Measurements from ENCODE around the gene TRIM67.

The TRIM67 gene

DNA sequence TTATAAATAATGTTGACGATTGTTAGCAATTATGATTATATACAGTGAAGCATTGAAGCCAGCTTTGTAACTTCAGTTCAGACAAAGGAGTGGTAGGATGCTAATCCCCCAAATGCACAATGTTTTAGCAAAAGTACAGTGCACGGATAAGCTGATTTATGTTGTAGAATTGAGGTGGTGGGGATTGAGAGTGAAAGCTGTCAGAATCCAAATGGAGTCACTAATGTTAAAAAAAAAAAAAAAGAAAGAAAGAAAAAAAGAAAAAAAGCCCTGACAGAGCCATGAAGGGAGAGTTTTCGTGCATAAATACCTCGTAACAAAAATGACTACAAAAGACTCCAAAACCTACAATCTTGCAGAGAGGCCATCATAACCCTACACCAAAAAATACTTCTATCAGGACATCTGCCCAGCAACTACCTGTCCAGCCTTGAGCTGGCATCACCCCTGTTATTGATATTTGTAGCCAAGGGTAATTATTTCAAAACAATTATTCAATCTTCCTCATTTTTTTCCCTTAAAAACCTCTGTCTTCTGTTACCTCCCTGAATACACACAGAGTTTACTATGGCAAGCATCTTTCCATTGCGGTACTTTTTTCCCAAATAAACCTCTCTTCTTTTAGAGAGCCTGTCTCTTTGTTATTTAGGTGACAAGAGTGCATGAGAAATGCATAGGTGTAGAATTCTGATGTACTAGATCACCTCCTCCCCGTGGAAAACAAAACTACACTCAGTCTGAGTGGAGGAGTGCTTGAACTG, 2.5 kb upstream of the TRIM67 start:
- DNase-seq = no peak

DNA sequence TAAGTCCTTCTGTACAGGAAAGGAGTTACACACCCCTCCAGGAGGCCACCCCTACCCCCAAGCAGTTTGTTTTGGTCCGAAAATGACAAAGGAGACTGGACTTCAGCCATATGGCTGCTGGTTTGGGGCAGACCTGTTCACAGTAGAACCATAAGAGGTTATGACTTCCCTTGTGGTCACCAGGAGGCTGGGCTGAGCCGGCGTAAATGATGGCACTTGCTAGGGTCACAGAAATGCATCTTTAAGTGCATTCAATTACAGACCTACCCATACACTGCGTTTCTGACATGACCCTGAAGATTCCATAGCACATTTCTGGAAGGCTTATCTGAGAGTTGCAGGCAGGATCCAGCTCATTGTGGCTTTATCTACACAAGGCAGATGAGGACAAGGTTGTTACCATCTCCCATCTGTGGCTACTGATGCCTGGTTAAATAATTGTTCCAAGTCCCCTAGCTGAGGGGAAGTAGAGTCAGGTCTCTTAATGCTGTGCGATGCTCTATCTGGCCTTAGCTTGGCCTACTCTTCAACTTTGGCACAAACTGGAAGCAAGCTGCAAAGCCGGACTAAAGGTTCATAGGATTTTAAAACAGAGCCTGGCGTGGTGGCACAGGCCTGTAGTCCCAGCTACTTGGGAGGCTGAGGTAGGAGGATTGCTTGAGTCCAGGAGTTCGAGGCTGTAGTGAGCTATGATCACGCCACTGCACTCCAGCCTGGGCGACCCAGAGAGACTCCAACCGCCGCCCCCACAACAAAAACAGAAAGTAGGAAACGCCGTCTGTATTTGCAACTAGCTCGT, 1.7 kb upstream of the TRIM67 start:
- DNase-seq = no peak

DNA sequence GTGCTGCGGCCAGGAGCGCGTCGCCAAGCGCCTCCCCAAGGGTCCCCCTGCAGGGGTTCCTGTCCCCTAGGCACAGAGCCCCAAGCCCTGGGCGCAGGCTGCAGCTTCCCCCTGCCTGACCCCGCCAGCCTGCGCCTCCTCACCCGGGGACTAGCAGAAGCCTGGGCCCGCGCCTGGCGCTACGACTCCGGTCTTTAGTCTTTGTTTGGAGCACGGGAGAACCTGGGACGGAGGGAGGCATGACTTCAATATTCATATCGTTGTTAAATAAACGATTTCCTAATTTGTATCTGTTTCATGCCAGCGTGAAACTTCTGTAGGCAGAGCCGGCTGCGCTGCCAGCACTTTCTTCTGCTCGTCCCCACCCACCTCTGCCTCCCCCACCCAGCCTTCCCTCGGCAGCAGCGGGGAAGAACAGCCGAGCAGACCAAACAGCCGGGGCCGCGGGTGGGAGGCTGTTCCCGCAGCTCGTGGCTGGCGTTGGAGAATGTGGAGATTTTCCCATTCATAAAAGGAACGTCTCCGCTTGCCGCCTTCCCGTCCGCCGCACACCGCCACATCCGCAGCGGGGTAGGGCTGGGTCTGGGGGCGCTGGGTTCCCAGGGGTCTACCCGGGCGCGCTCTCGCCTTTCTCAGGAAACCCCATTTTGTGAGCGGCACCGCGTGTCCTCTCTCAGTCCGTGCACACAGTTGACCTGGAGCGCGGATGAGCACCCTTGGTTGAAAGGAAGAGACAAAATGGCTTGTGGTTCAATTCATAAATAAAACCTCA, 777 bp upstream of the TRIM67 start:
- DNase-seq = no peak

DNA sequence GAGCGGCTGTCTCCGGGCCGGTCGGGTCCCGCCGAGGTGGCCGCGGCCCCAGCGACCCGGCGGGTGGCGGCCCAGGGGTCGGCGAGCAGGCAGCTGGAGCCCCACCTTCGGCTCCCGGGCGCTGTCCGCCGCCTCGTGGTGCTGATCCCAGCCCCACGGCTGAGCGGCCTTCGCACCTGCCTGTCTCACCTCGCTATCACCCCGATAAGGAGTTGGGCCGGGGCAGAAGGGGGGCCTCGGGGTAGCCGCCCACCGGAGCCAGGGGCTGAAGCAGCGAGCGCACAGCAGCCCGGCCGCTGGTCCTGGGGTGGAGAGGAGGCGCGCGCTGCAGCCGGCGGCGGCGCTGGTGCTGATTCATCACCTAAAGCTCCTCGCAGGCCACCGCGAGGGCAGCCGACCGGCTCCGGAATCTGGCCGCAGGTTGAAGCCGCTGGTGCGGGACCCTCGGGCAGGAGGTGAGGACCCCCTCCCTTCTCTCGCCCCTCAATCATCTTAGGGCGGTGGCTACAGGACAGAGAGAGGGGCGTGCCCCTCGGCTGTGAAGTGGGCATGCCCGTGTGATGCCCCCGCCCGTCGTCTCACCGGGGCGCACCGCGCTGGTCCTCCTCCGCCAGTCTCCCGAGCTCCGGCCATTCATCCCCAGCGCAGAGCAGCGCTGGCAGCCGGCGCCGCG, 575 bp downstream of the TRIM67 start:
- DNase-seq = no peak

DNA sequence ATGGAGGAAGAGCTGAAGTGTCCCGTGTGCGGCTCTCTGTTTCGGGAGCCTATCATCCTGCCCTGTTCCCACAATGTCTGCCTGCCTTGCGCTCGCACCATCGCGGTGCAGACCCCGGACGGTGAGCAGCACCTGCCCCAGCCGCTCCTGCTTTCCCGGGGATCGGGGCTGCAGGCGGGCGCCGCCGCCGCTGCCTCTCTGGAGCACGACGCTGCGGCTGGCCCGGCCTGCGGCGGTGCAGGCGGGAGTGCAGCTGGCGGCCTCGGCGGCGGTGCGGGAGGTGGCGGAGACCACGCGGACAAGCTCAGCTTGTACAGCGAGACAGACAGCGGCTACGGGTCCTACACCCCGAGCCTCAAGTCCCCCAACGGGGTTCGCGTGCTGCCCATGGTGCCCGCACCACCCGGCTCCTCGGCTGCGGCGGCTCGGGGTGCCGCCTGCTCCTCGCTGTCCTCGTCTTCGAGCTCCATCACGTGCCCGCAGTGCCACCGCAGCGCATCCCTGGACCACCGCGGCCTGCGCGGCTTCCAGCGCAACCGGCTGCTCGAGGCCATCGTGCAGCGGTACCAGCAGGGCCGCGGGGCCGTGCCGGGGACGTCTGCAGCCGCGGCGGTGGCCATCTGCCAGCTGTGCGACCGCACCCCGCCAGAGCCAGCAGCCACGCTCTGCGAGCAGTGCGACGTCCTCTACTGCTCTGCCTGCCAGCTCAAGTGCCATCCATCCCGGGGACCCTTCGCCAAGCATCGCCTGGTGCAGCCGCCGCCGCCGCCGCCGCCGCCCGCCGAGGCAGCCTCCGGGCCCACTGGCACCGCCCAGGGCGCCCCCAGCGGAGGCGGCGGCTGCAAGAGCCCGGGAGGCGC, 1.3 kb downstream of the TRIM67 start:
- no peak for DNase-seq

DNA sequence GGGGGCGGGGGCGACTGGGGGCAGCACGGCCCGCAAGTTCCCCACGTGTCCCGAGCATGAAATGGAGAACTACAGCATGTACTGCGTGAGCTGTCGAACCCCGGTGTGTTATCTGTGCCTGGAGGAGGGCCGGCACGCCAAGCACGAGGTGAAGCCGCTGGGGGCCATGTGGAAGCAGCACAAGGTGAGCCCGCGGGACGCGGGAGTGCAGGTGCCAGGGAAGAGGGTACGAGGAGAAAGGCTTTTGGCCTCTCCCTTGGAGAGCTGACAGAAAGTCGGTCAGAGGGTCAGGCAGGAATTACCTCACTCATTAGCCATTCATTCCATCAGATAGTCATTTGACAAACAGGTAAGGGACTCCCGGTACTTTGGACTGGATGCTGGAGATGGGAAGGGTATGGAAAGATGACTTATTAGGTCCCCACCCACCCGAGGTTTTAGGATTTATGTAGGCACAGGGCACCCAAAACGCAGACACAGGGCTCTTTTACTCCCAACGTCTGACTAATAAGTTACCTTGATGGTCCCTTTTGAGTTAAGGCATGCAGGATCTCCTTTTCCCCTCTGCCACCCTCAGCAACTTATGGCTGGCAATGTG, 2.1 kb downstream of the TRIM67 start:
- no peak for DNase-seq

DNA sequence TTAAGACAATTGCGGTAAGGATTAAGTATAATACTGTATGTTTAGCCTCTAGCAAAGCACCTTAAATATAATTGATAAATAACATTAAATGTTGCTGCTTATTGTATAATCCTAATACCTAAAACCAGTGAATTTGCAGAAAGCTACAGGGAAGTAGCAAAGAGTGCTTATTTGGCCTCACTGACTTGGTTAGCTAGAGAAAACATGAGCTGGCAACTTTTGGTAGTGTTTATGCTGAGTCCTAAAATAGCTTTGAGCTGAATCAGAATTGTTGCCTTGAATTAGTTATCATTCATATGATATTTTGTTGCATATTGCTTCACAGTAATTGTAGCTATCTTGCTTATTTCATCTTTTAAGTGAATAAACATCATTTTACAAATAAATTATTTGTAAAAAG, 3.5 kb downstream of the TRIM67 start:
- no peak for DNase-seq

DNA sequence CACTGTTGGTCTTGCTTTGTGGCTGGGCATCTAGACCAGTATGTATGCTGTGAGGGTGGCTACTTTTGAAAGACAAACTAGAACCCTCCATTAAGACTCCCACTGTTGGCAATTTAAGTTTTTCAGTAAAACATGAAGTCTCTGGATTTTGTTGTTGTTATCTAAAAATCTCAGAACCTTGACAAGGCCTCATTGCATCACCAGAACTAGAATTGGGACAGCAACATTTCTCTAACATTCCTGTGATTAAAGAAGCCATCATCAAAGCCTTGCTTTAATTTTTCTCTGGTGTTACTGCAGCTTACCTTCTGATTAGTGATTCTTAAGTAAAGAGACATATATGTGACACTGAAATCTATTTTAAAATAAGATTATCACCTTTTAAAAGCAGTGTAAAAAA, 4.5 kb downstream of the TRIM67 start:
- DNase-seq = no peak

DNA sequence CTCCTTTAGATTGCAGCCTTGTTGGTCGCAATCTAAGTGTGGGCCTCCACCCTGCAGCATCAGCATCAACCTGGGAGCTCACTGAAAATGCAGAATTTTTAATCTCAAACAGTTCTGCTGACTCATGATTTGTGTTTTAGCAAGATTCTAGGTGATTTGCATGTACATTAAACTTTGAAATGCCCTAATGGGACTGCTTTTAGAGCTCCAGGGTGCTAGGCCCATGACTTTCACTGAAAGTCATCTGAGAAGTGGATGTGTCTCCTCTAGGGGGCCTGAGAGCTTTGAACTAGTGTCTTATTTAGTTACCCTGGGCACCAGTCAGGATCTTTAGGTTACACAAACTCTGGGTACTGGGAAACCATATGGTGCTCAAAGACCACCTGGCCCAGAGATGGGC, 9.0 kb downstream of the TRIM67 start:
- DNase-seq = no peak

DNA sequence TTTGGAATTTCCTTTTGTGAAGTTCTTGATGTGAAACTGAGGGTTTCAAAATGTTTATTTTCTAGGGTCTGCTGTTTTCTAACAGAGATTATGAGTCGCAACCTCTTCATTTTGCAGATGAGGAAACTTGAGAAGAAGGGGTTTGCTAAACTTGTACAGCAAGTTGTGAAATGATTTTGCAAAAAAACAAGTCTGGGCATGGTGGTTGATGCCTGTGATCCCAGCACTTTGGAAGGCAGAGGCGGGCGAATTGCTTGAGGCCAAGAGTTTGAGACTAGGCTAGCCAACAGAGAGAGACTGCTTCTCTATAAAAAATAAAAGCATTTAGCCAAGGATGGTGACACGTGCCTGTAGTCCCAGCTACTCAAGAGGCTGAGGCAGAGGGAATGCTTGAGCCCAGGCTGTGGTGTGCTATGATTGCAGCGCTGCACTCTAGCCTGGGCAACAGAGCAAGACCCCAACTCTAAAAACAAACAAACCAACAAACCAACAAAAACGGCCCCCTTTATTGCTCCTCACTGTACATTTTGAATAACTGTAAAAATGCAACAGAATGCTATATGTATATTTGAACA, 9.9 kb downstream of the TRIM67 start:
- DNase-seq = no peak

DNA sequence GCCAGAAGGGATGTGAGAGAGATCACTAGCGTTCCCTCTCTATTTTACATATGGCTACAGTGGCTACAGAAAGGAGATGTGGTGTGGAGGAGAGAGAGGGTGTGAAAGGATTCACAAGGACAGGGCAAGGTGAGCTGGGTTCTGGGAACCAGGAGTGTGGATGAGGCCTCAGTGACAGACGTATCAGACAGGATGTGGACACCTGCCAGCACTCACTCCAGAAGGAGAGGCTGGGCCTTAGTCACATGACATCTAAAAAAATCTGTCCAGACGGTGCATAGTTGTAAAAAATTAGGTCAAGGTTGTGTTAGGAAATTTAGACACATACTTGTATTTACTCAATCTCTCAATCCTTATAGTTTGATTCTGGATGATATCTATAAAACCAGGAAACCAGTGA, 10.6 kb downstream of the TRIM67 start:
- DNase-seq = no peak

DNA sequence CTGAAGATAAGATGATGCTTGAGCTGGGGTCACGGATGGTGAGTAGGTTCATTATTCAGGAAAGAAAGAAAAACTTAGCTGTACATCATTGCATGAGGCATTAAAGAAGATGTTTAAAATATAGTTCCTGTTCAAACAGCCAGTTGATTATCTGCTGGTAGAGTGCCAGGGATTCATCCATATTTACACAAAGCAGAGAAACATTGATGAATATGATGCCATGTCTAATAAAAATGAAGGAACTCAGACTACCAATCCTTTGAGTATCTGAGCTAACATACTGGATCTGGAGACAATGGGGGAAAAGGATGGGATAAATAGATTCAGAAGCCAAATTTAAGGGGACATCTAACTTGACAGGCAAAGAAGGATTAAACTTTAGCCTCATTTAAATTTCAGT, 14.6 kb downstream of the TRIM67 start:
- no peak for DNase-seq

DNA sequence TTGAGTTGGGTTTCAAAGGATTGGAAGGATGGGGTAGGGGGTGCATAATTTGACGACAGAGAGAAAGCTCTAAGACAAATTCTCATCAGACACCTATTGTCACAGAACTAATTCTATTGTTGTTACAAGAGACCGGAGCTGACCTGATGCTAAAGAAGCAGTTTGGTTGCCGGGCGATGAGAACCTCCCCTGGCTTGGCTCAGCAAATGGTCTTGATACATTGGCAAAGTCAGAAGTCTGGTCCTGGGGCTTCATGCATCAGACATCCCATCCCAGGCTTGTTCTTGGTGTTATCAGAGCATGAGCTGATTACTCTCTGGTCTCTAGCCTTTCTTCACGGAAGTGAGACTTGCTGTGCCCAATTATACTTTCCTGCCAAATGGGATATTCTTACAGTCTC, 15.4 kb downstream of the TRIM67 start:
- no peak for DNase-seq

DNA sequence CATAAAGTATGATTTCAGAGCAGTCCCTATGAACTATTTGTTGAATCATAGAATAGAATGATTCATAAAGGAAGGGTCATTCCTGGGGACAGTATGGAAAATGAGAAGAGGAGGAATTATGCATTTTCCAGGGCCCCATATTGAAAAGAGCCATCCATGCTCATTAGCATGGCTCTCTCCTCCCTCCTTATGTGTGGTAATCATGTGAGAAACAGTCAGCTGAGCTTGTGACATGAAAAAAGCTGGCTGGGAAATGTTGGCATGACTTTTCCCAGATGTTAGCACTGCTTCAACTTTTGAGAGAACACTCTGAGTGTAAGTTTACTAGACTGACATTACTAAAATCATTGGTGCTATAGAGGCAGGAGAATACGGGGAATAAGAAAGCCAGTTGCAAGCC, 16.1 kb downstream of the TRIM67 start:
- no peak for DNase-seq

DNA sequence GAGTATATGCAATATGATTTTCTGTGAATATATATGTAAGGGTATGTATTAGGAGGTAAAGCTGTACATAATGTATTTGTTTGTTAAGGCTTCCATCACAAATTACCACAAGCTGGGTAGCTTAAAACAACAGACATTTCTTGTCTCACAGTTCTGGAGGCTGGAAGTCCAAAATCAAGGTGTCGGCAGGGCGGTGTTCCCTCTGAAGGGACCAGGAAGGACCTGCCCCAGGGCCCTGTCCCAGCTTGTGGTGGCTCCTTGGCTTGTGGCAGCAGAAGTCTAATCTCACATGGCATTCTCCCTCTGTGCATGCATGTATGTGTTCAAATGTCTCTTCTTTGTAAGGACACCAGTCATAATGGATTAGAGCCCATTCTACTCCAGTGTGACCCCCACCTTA, 17.1 kb downstream of the TRIM67 start:
- DNase-seq = no peak

DNA sequence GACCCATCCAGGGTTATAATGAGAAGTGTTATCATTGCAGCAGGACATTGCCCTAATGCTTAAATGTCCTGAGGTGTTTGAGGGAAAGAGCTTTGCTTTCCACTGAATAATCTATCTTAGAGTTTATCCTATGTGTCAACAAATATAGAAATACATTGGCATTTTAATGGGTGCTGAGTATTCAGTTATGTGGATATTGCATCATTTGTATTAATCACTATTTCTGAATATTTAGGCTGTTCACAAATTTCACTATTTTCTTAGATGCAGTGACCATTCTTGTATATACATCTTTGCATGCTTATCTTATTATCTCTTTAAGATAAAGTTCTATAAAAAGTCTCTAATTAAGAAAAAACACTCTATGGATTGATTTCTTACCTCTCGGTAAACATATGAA, 18.2 kb downstream of the TRIM67 start:
- DNase-seq = no peak

DNA sequence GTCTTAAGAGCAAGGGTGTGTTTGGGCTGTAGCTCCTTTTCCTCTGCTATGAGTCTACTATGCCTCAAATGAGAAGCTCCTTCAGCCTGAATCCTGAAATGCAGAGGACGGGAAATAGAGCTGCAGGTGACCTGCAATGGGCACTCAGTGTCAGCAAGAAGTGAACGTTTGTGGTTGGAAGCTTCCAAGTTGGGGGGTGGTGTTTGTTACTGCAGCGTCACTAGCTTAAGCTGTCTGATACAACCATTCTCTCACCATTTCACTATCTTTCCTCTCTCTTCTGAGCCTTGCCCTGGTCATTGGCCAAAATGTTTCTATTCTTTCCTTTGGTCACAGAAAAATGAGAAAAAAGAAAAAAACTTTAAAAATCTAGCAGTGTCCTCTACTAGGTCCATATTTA, 19.4 kb downstream of the TRIM67 start:
- no peak for DNase-seq

DNA sequence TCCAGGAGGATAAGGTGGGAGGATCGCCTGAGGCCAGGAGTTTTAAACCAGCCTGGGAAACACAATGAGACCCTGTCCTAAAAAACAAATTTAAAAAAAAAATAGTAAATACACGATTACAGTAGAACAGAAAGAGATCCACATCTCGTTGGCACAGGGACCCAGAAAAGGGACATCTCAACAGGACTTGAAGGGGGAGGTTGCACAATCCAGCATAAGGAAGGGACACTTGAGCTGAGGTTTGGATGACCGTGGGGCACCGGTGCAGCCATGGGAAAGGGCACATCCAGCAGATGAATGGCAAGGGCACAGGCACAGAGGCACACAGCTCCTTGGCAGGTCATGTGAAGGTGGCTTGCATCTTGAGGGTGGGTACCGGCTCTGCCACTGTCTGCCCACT, 20.5 kb downstream of the TRIM67 start:
- DNase-seq = no peak

DNA sequence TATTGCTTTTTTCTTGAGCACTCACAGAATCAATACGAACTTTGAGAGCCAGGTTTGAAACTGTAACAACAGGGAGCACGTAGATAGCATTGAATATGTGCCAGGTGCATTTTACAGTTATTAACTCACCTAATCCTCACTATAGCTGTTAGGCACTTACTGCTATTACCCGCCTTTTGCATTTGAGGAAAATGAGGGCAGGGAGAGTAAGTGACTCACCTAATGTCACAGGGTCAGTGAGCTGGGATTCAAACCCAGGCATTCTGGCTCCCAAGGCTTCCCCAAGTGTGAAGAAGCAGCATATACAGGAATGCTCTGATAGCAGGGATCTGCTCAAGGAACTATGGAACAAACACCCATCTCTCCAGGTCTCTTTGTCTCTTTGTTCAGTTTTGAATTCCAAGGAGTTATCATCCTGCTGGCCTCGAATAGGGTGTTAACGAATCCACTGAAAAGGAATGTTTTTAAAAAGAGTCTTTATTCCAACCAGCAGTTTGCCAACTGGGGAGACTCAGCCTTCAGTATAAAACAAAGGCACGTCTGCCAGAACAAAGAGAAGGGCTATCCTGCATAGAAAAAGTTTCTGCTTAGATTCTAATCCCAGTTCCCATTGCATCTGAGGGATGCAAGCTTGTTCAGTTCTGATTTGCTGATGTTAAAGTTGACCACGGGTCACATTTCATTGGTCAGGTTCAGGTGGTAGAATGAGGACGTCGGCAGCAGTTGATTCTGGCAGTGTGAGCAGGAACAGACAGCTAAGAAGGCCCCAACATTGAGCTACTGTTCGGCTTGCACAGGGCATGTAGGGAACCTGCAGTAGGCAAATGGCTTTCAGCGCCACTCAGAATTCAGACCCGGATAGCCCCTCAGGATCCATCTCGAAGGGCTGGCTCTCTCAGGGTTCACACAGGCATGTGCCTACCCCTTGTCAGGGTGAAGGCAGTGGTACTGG, 22.1 kb downstream of the TRIM67 start:
- DNase-seq = no peak

DNA sequence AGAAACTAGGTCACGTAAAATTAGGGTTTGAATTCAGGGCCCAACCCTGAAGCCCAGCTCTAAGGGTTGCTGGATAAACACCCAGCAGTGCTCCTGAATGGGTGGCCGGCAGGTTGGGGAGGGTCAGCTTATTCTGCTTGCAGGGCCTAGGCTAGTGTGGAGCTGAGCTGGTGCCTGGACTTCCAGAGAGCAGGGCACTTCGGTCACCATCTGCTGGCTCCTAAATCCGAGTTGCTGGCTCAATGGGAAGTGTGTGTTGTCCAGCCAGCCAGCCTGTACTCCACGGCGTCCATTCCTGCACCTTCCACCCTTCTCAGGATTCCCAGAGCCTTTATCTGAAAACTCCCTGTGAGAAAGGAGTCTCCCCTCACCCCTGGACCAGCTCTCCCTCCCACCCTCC, 23.0 kb downstream of the TRIM67 start:
- no peak for DNase-seq
